SK-N-SH treated with all-trans-retinoic acid at 6 μM for 48 hours (cell line): ENCODE measurements around the gene UNC13C.

Experiments
- ARNTL ChIP-seq: fragments of 450-650 bp; formaldehyde crosslinking; IDR thresholded peaks from 2 replicates; pipeline ENCODE4 v1.5.0; 2020; ENCODE audit warnings: low read depth, mild to moderate bottlenecking, moderate library complexity, borderline replicate concordance
- ESRRG ChIP-seq: fragments of 250-450 bp; sonication (Bioruptor Pico); IDR thresholded peaks from 2 replicates; pipeline ENCODE4 v1.6.1; 2021; ENCODE audit warnings: mild to moderate bottlenecking
- PATZ1 ChIP-seq: fragments of 250-450 bp; sonication (Bioruptor Pico); IDR thresholded peaks from 2 replicates; pipeline ENCODE4 v1.8.0; 2020; ENCODE audit warnings: mild to moderate bottlenecking, moderate library complexity, borderline replicate concordance
- ZFP3 ChIP-seq: fragments of 250-450 bp; sonication (Bioruptor Pico); IDR thresholded peaks from 2 replicates; pipeline ENCODE4 v1.5.0; 2020; ENCODE audit warnings: mild to moderate bottlenecking, moderate library complexity

- TF ChIP-seq ARNTL (CRISPR knock-in tag) (no peak), PATZ1 (CRISPR knock-in tag) (no peak), ESRRG (CRISPR knock-in tag) (no peak), ZFP3 (CRISPR knock-in tag) (no peak)
Measured at GRCh38 chr15:54226455-54226854, 248.2 kb downstream of the UNC13C start.
